Measurements from ENCODE around the gene TMCC2. TPM values are rescaled to one million over a fixed set of nuclear protein-coding genes. Genes with fewer than 3 reads are reported as not detected.
"Not testable (repeated sequence)": the region's sequence is repeated elsewhere in the genome, so short reads cannot be mapped to it uniquely, and the experiment has no call there.

The TMCC2 gene, protein sequence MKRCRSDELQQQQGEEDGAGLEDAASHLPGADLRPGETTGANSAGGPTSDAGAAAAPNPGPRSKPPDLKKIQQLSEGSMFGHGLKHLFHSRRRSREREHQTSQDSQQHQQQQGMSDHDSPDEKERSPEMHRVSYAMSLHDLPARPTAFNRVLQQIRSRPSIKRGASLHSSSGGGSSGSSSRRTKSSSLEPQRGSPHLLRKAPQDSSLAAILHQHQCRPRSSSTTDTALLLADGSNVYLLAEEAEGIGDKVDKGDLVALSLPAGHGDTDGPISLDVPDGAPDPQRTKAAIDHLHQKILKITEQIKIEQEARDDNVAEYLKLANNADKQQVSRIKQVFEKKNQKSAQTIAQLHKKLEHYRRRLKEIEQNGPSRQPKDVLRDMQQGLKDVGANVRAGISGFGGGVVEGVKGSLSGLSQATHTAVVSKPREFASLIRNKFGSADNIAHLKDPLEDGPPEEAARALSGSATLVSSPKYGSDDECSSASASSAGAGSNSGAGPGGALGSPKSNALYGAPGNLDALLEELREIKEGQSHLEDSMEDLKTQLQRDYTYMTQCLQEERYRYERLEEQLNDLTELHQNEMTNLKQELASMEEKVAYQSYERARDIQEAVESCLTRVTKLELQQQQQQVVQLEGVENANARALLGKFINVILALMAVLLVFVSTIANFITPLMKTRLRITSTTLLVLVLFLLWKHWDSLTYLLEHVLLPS
- total RNA-seq = 33.0 TPM

DNA sequence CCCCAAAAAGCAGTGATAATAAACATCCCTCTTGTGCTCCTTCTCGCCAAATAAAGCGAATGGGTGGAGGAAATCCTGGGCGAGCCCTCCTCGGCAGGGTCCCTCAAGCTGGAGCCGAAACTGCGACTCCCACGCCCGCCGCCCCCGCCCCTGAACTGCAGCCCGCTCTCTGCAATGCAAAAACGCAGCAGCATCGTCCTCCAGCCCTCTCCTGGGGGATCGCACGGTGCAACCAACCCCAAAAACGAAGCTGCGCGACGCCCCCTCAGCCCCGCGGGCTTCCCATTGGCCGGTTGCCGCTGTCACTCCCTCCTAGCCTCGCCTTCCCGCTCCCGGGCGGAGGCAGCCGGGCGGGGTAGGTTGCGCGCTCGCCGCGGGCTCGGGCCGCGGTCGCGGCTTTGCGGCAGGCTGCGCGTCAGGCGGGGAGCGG lies at the start of gene TMCC2:
TMCC2 (plus strand) TSS at position 363 of the 430 bp plus-strand sequence. CDS start 619 bp downstream, outside the sequence.
- no peak for FAIRE-seq
- DNase-seq (ENCODE audit: low spot score in 2 of 2) = peak; percentile 91 to 95

DNA sequence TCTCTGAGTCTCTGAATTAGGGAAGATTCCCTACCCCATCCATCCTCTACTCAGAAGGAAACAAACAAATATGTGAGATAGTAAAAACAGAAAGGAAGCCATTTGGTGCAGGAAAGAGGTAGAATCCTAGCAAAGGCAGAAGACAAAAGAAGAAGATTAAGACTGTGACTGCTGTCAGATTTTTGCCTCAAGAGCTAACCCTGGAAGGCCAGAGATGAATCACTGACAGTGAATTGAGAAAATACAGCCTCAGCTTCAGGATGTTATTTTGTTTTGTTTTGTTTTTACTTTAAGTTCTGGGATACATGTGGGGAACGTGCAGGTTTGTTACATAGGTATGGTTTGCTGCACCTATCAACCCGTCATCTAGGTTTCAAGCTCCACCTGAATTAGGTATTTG lies 47.9 kb upstream of the TMCC2 start:
- DNase-seq (ENCODE audit: low spot score in 2 of 2) = no peak

DNA sequence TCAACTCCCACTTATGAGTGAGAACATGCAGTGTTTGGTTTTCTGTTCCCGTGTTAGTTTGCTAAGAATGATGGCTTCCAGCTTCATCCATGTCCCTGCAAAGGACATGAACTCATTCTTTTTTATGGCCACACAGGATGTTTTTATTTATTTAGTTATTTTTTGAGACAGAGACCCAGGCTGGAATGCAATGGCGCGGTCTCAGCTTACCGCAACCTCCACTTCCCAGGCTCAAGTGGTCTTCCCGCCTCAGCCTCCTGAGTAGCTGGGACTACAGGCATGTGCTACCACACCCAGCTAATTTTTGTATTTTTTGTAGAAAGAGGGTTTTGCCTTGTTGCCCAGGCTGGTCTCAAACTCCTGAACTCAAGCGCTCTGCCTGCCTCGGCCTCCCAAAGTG lies 47.4 kb upstream of the TMCC2 start:
- FAIRE-seq = not testable (repeated sequence)

More for the DNA sequence above, 47.9 kb upstream of the TMCC2 start:
- no peak for FAIRE-seq

DNA sequence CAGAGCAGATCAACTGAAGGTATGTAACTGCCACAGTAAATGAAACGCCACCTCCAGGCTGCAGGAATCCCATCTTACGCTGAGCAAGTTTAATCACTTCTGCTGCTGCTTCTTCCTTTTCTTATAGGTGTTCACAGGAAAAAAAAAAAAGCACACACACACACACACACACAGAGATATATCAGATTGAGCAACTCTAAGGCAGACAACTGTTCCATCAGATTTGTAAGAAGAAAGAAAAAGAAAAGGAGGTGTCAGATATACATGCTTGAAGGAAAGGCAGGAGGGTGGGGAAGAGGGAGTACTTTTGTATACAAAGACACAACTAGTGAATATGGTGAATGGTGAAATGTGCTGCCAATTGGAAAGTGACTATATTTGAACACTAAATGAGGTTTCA lies 44.8 kb upstream of the TMCC2 start:
- DNase-seq (ENCODE audit: low spot score in 2 of 2) = no peak
- FAIRE-seq = no peak

More for the DNA sequence above, 47.4 kb upstream of the TMCC2 start:
- not testable (repeated sequence) for DNase-seq (ENCODE audit: low spot score in 2 of 2)

DNA sequence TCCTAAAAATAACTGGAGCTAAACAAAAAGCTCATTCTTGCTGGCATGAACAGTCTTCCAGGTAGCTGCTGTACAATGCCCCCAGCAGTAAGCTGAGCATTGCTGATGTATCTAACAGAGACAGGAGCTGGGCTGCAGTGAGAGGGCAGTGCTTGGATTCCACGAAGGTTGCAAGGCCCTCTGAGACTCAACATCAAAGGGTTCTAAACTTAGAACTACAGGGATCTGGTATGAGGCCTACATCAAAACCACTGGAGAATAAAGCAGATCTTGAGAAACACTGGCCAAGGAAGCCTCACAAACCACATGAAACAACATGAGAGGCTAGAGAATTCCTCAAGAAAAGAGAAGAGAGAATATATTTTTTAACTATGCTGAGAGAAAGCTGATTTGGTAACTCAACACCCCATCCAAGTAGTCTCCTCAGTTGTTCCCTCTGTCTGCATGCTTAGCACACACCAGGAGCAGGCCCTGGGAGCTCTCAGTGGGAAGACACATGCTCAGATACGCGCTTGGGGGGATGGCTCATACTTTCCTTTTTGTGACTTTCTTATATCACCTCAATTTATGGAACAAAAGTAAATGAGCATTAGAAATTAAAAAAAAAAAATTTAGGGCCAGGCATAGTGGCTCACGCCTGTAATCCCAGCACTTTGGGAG lies 43.9 kb upstream of the TMCC2 start:
- DNase-seq (ENCODE audit: low spot score in 2 of 2) = no peak
- no peak for FAIRE-seq

DNA sequence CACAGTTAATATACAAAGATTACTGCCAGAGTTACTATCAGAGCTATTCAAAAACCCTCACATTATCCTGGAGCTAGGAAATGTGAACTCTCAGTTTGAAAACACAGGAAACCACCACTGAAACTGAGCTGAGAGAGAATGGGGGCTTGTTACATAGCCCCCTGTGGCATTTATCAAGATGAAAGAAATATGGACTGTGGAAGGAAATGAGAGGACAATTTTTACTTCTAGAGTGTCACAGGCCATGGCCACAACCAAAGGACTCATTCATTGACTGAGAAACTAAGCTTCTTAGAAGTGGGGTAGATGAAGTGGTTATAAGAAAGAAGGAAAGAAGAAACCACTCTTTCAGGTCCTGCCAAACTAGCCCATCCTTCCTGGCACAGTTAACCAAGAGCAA lies 41.6 kb upstream of the TMCC2 start:
- FAIRE-seq = no peak
- no peak for DNase-seq (ENCODE audit: low spot score in 2 of 2)

DNA sequence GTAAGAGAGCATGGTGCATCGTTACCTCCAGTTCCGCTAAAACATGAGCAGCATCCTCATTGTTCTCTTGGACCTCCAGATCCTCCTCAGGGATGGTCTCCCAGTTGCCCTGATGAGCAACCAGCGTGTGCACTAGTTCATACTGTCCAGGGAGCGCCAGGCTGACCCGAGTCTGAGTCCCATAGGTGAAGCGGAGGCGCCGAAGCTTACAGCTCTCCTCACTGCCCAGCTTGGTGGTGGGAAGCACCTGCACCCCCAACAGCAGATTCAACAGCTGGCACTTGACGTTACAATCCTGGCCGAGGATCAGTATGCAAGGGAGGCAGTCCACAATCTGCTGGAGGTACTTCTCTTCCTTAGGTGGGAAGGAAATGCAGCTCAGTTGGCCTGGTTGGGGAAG lies 40.3 kb upstream of the TMCC2 start:
- FAIRE-seq (no peak), DNase-seq (ENCODE audit: low spot score in 2 of 2) (no peak)

DNA sequence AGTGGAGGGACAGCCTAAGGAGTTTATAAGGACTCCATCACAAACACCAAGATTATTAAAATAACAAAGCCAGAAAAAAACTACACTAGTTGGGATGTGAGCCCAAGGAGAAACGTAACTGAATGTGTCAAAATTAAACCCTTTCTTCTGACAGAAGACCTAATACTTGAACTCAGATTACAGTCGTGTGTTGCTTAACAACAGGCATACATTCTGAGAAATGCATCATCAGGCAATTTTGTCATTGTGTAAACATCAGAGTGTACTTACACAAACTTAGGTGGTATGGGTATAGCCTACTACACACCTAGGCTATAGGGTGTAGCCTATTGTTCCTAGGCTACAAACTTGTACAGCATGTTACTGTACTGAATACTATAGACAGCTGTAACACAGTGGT lies 39.6 kb upstream of the TMCC2 start:
- no peak for DNase-seq (ENCODE audit: low spot score in 2 of 2)
- no peak for FAIRE-seq

DNA sequence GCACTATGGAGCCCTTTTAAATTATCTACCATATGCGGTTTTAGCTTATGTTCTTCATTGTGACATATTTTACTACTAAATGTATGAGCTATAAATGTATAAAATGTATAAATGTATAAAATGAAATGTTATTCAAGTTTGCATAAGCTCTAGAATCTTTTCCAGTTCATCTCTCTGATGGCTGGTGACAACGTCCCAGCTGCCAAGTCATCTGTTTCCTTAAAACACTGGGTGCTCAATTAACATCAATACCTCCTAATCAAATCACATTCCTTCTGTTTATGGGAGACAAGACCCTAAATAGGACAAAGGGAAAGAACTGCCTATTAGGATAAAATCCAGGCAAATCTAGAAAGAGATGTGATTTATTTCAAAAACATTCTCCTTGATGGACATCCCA lies 39.1 kb upstream of the TMCC2 start:
- no peak for FAIRE-seq
- DNase-seq (ENCODE audit: low spot score in 2 of 2) = no peak

DNA sequence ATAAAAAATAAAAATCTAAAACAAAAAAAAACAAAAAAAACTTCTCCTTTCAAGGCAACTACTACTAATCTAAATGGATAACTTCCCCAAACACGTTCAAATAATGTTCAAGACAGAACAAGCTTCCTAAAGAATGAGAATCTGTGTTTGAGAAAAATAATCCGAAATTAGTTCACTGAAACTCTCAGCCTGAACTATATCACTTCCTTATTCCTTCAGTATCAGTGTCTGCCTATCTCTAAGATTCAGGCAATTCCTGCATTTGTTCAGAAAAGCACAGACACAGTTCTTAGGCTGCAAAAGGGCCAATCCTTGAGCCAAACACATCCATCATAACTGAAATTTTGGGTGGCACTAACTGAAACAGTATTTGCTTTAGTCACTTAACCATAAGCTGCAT lies 38.6 kb upstream of the TMCC2 start:
- no peak for FAIRE-seq
- DNase-seq (ENCODE audit: low spot score in 2 of 2) = no peak

DNA sequence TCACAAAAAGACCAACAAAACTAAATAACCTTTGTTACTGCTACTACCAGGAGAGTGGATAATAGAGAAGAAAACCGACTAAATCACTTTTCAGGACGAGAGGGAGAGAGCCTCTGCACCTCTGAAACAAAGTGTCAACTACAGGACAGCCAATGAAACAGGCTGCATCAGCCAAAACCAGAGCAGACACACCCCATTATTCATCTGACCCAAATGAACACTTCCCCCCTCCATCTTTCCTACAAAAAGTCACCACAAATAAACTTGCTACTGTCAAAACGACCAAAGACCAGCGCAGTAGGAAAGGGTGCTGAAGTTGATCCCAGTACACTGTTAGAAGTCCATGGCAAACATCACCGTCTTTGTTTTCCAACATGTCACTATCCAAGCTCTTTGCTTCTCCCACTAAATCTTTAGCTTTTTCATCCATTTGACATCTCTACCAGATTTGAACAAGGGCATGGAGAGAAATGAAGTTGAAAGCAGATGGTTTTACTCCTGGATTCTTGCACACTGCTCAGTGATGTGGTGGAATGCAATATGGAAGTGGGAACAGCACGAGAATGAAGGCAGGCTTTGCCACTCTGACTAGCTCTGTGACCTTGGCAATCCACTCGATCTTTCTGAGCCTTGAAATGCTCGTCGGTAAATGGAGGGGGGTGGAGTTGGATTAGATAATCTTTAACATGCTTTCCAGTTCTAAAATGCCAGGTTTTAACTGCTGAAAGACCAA lies 36.7 kb upstream of the TMCC2 start:
- DNase-seq (ENCODE audit: low spot score in 2 of 2) (no peak), FAIRE-seq (no peak)

DNA sequence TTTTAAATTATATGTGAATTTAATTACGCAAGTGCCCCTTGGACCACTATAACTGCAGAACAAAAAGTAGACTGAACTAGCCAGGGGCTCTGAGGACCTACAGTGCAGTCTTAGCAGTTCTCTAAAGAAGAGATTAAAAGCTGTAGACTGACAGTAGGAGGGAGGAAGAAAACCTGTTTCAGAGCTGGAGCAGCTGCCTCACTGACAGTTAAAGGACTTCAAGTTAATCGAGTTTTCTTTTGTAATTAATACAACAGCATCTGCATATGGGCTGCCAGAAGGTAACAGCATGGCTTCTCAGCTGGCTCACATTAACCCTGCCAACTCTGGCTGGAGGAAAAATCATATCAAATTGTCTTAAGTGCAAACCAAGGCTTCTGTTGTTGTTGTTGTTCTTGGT lies 36.1 kb upstream of the TMCC2 start:
- DNase-seq (ENCODE audit: low spot score in 2 of 2) = no peak
- FAIRE-seq = no peak

DNA sequence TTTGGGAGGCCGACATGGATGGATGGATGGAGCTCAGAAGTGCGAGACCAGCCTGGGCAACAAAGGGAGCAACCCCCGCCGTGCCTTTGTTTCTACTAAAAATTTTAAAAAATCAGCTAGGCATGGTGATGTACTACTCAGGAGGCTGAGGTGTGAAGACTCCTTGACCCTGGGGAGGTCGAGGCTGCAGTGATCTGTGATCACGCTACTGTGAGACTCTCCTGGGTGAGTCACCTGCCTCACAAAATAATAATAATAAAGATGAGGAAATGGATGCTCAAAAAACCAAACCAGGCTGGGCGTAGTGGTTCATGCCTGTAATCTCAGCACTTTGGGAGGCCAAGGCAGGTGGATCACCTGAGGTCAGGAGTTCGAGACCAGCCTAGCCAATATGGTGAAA lies 35.5 kb upstream of the TMCC2 start:
- no peak for FAIRE-seq
- DNase-seq (ENCODE audit: low spot score in 2 of 2) = no peak

DNA sequence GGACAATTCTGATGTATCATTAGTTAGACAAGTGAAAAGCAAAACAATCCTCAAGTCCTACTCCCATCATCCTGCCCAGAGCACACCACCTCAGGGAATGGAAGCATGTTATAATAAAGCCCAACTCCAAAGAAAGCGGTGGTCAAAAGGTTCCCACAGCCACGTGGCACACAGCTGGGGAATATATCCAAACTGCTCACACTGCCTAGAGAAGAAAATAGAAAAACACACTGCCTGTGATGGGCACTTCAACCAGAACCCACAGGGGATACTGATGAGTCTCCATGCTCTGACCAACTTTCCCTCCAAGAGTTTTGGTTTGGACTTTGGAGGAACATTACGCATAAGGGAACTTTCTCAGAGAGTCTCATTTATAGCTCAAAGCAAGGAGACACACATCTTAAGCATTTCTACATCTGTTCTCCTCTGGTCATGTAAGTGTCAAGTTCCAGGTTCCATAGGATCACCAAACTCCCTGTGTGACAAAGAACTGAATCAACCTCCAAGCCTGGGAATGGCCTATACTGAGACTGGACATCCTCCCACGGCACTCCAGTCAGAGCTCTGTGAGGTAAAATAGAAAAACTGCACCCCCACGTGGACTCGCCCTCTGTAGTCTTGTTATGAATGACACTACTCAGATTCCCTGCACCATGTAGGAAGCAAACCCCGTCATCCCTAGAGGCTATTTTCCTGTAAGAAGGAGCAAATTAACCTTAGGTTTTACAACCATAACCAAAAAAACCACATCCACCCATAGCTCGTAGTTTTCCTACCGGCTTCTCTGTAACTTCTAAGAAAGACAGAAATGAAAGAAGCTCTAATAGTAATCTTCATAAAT lies 28.4 kb upstream of the TMCC2 start:
- DNase-seq (ENCODE audit: low spot score in 2 of 2) = no peak
- no peak for FAIRE-seq

DNA sequence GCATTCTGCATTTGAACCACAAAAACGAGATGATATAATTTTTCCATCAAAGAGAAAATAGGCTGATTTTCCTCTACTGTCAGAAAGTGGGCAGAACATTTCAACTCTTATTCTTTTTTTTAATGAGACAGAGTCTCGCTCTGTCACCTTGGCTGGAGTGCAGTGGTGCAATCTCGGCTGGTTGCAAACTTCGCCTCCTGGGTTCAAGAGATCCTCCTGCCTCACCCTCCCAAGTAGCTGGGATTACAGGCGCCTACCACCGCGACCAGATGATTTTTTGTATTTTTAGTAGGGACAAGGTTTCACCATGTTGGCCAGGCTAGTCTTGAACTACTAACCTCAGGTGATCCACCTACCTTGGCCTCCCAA lies 27.8 kb upstream of the TMCC2 start:
- FAIRE-seq (no peak), DNase-seq (ENCODE audit: low spot score in 2 of 2) (no peak)

DNA sequence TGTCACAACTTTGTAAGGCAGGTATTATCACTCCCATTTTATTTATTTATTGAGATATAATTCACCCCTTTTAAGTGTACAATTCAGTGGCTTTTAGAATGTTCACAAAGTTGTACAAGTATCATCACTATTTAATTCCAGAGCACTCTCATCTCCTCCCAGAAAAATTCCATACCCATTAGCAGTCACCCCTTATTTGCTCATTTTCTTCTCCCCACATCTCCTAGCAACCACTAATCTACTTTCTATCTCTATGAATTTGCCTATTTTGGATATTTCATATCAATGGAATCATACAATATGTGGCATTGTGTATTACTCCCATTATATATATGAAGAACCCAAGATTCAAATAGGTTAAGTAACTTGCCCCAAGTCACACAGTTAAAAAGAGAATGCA lies 23.2 kb upstream of the TMCC2 start:
- no peak for FAIRE-seq
- DNase-seq (ENCODE audit: low spot score in 2 of 2) = no peak

DNA sequence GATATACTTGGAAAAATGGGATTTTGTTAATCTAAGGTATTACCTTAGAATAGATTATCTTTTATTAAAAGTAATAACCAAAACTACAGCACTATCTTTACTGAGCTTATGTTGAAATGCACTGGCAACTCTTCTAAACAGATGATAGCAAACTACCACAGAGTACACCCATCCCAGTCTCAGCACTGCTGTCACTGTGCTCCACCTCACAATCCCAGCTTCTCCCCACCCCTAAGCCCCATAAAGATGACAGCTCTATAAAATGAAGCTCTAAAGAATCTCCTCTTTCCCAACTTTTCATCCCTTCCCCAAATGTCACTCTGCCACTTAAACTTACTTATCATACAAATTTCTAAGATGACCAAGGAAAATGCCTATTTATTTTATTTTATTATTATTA lies 22.7 kb upstream of the TMCC2 start:
- DNase-seq (ENCODE audit: low spot score in 2 of 2) = no peak
- no peak for FAIRE-seq

DNA sequence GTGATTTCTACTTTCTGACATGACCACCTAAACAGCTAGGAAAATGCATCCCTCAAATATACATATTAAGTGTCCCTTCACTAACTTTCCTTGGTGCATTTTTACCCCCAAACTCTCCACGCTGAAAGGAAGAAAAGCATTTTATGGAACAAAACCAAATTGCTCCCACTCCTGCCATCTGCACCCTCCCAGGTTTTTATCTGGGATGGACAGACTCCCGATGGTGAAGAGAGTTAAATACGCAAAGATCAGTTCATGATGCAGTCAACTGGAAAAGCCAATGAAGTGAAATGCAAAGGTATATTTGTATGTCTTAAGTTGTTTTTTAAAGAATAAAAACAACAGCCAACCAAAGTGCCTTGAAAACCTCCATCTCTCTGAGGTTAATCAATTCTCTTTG lies 18.9 kb upstream of the TMCC2 start:
- FAIRE-seq (no peak), DNase-seq (ENCODE audit: low spot score in 2 of 2) (no peak)

DNA sequence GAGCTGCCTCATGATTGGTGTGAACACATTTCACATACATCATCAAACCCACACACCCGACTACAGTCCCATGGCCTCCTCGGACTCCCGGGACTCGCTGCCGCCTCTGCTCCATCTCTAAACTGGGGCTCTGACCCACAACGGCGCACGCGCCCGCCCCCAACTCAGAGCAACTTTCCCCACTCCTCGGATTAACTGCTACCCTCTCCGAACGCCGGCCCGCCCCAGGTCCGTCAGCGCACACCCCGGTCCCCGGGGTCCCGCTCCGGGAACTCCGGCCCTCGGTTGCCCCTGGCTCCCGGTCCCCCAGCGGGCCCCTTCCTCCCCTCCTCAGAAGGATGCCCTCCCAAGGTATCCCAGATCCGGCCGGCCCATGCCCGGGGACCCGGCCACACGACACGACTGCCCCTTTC lies 17.0 kb upstream of the TMCC2 start:
- no peak for DNase-seq (ENCODE audit: low spot score in 2 of 2)
- FAIRE-seq = no peak

Measured in frontal cortex (tissue), 4 donors.